ENCODE measurements around the gene CPNE5. TPM values are rescaled to one million over a fixed set of nuclear protein-coding genes. Genes with fewer than 3 reads are reported as not detected.

Gene CPNE5
- total and polyA plus RNA-seq, 2 of the 4 experiments (the other 2 are of a cell fraction), result 0.07 TPM; not detected in 1

DNA sequence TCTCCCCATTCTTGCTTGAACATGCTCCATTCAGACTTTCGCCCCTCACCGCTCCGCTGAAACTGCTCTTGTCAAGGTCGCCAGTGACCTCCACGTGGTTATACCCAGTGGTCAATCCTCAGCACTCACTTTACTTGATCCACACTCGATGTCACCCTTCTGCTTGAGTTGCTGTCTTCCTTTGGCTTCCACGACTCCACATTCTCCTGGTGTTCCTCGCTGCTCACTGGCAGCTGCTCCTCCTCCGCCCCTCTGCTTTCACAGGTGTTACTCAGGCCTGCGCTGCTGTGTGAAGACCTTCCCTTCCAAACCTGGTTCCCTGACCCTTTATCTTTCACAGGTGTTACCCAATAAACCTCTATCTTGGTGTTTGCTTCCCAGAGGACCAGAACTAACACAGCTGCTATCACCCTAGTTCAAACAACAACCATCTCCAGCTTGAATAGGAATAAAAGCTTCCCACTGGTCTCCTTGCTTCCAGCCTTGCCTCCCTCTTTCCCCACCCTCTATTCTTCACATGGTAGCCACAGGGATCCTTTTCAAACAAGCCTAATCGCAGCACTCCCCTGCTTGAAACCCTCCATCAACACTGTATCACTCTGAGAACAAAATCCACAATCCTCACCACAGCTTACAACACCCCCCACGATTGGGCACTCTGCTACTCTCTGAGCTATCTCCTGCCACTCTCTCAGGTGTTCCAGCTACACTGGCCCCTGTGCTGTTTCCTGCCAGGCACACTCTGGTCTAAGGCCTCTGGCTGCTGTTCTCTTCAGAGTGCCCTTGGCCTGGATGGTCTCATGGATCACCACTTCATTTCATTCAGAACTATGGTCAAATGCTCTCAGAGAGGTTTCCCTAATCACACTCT lies 24.7 kb upstream of the CPNE5 start (continued):
- no peak for TF ChIP-seq CEBPB (IDR thresholded peaks at IDR 0.05; ENCODE audit: low read depth, low read length)

DNA sequence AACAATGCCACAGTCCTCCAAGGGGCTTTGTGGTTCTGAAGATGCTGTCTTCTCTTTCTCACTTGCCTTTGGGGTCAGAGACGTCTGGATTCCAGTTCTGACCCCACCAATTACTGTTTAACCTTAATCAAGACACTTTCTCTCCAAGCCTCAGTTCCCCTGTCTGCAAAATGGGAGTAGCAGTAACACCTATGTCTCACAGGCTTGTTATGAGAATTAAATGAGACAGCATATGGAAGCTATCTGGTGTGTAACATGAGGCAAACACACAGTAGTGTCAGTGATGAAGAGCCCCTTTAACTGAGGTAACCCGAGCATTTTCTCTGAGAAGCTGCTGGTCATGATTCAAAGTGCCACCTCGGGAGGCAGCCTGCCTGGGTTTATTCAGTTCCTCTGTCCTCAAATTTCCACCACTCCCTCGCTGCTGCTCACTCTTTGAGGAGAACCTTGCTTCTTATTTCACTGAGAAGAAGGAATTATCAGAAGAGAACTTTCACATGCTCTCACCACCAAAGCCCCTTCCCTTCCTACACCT lies 23.7 kb upstream of the CPNE5 start:
- H4K8ac ChIP-seq (ENCODE audit: low read depth in 2 of 2, low read length in 2 of 2), result no peak overlapping the region
- H3K4me2 ChIP-seq (ENCODE audit: low read depth, low read length), result no peak overlapping the region
- in situ Hi-C loops (cut with MboI; ENCODE audit: low sequenced_read_pairs) (no loop called here), intact Hi-C loops (cut with micrococcal nuclease) (no loop called here), dilution Hi-C loops (cut with HindIII; ENCODE audit: low sequenced_read_pairs, unreplicated experiment) (no loop called here)
- no peak overlapping the region for H3K23ac ChIP-seq (ENCODE audit: low read depth, low read length)
- POLR2A ChIA-PET (ENCODE audit: unreplicated experiment), result no interaction called here
- no peak overlapping the region for H3K4ac ChIP-seq (ENCODE audit: low read depth, low read length)
- no peaks in the 10 kb centered on the region for H3K9me3 ChIP-seq (ENCODE audit: control insufficient read depth, insufficient read depth, low read length)
- TF ChIP-seq CEBPB (IDR thresholded peaks at IDR 0.05; ENCODE audit: low read depth, low read length) (no peak), FOS (IDR thresholded peaks at IDR 0.05; ENCODE audit: low read depth, low read length) (no peak), BHLHE40 (IDR thresholded peaks at IDR 0.05; ENCODE audit: low read depth, low read length) (no peak), MXI1 (IDR thresholded peaks at IDR 0.05; ENCODE audit: borderline replicate concordance, low read depth, low read length) (no peak), RAD21 (IDR thresholded peaks at IDR 0.05; ENCODE audit: low read length) (no peak), NFE2L2 (IDR thresholded peaks at IDR 0.05; ENCODE audit: low read depth, low read length) (no peak), MAZ (IDR thresholded peaks at IDR 0.05; ENCODE audit: borderline replicate concordance, low read depth, low read length) (no peak)
- no peak overlapping the region for H3K56ac ChIP-seq (ENCODE audit: extremely low read depth, insufficient read depth, low read length)
- CTCF ChIA-PET, result no interaction called here
- H3K9ac ChIP-seq (ENCODE audit: low read depth, low read length), result no peak overlapping the region
- no peak for ATAC-seq (ENCODE audit: low read depth)
- H3K14ac ChIP-seq (replicated peaks; ENCODE audit: low read depth, low read length), result no peak overlapping the region
- DNase-seq, result no peak
- peaks cover 6% of the 10 kb centered on the region; the same call in 1 of the 2 replicates for H3K36me3 ChIP-seq (ENCODE audit: control insufficient read depth, insufficient read depth, low read length)
- no peaks in the 10 kb centered on the region for H3K27me3 ChIP-seq (ENCODE audit: control insufficient read depth, insufficient read depth, low read length)
- H2AK5ac ChIP-seq (ENCODE audit: low read depth, low read length), result no peak overlapping the region
- no TSS peak for BruUV-seq (replicated peaks)
- peaks cover 23% of the 10 kb centered on the region for H3K9me1 ChIP-seq (ENCODE audit: insufficient read depth, low read length)
- no peak overlapping the region for H4K5ac ChIP-seq (ENCODE audit: low read depth, low read length)
- H3K27ac ChIP-seq (ENCODE audit: insufficient read depth, low read length), result no peak overlapping the region
- H3K79me1 ChIP-seq (ENCODE audit: low read depth in 1 of 2, low read length in 2 of 2), result peaks cover 38 to 80% of the 10 kb centered on the region in 2 experiments
- H4K20me1 ChIP-seq (ENCODE audit: insufficient read depth, low read length), result peaks cover 3% of the 10 kb centered on the region; the same call in 1 of the 2 replicates
- H2BK5ac ChIP-seq (ENCODE audit: low read depth, low read length, poor library complexity, severe bottlenecking), result no peak overlapping the region
- no peak overlapping the region for H2AFZ ChIP-seq (replicated peaks; ENCODE audit: low read length, poor library complexity)
- H2BK20ac ChIP-seq (ENCODE audit: low read depth, low read length), result no peak overlapping the region
- H2BK120ac ChIP-seq (ENCODE audit: low read depth, low read length), result no peak overlapping the region
- H3K4me1 ChIP-seq (ENCODE audit: control insufficient read depth, insufficient read depth, low read length), result peaks cover 5% of the 10 kb centered on the region
- no CpG with 5 or more reads among the region's 4 CpGs for WGBS, 2 experiments (ENCODE audit: extremely low coverage in 2 of 2, insufficient read length in 1 of 2)
- H3K4me3 ChIP-seq (ENCODE audit: insufficient read depth, low read depth, low read length), result no peak overlapping the region
- no peak overlapping the region for H2BK15ac ChIP-seq (ENCODE audit: low read depth, low read length)
- no peak overlapping the region for H2AK9ac ChIP-seq (replicated peaks; ENCODE audit: low read depth, low read length, poor library complexity)
- no peak overlapping the region for H3K18ac ChIP-seq (ENCODE audit: low read depth, low read length)
- H4K91ac ChIP-seq (ENCODE audit: insufficient read depth, low read depth, low read length), result no peak overlapping the region
